ENCODE data around the gene DUSP9.
"Not testable (repeated sequence)": the region's sequence is repeated elsewhere in the genome, so short reads cannot be mapped to it uniquely, and the experiment has no call there.

The DUSP9 gene

DNA sequence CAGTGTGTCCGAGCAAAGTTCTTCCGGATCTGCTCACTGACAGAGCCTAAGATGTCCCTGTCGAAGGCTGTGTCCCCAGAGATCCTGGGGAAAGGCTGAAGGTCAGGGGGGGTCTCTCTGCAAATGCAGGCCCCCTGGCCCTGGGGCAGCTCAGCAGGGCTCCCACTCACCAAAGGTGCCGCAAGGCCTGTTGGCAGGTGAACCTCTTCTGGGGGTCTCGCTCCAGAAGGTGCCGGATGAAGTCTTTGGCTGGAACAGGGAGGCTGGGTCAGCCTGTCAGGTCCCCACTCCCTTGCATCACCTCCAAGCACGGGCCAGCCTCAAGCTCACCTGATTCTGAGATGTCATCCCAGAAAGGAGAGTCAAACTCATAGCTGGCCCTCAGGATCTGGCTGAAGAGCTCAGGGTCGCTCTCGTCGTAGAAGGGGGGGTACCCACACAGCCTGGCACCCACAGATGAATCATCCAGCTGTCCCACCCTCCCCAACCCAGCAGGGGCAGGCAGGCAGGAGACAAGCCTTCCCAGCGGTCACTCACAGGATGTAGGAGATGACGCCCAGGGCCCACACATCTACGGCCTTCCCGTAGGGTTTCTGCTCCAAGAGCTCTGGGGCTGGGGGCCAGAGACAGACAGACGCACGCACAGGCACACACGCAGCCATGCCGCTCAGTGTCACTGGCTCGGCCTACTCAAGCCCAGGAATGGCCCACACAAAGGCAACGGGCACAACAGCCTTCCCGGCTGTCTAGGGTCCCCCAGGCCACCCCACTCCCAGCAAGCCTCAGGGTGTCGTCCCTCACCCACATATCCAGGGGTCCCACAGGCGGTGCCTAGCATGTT is 24.0 kb downstream of the DUSP9 start:
- DNase-seq (ENCODE audit: low read depth in 2 of 3, low spot score in 2 of 3), result no peak

DNA sequence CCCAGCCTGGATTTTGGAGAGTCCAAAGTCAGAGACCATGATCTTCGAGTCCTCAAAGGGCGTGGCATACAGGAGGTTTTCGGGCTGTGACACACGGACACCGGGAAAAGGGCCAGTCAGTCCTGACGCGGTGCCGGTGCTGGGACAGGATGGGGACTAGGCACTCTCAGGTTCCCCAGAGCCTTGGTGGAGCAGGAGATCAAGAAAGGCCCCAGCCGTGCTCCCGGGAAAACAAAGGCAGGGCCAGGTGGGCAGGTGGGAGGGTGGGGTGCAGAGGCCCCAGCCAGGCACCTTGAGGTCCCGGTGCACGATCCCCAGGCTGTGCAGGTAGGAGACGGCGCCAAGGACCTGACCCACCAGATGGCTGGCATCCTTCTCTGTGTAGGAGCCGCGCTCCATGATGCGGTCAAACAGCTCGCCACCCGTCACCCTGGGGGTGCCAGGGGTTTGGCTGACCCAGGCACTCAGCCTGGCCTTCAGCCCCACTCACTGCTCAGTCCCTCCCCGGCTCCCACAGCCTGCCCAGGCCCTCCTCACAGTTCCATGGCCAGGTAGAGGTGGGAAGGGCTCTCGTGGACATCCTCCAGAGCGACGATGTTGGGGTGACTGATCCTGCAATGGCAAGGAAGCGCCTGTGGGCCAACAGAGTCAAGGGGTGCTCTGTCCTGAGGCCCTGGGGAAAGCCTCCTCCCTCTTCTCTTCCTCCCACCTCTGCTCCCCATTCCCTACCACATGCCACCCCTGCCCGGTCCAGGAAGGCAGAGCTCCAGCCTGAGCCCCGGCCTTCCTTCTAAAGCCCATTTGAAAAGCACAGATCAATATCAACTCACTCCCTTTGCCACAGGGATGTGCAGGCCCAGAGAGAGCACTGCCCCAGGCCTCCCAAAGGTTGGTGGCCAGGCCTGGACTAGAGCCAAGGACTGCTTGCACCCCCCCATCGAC is 24.9 kb downstream of the DUSP9 start:
- no peak for DNase-seq (ENCODE audit: low read depth in 2 of 3, low spot score in 2 of 3)

DNA sequence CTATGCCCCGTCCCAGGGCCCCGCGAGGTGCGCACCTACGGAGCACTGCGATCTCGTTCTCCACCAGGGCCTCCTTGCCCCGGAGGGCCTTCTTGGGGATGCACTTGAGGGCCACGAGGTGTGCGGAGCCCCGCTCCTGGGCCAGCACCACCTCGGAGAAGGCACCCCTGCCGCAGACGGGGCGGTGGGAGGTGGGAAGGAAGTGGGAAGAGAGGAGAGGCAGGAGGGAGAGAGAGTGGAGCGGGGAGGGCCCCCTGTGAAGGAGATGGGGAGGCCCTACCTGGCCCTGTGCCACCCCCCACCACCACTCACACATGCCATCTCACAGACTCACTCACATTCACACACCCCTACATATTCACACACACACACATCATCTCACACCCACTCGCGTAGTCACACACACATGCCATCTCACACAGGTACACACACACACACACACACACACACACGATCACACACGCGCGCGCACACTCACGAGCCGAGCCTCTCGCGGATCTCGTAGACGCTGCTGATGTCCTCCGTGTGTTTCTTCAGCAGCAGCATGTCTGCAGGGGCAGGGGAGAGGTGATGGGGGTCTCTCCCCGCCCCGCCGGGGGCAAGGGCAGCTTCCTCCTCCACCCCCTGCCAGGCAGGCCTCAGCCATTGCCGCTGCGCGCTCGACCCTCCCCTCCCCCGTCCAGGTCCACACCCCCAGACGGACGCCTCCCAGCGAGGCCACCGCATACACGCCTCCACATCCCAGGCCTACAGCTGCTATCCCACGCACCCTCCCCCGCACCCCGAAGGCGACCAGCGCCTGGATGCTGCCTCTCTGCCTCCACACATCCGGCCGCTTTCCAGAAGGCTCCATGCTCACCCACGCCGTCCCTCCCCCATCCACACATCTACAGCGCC is 25.8 kb downstream of the DUSP9 start:
- DNase-seq (ENCODE audit: low read depth in 2 of 3, low spot score in 2 of 3), result no peak

DNA sequence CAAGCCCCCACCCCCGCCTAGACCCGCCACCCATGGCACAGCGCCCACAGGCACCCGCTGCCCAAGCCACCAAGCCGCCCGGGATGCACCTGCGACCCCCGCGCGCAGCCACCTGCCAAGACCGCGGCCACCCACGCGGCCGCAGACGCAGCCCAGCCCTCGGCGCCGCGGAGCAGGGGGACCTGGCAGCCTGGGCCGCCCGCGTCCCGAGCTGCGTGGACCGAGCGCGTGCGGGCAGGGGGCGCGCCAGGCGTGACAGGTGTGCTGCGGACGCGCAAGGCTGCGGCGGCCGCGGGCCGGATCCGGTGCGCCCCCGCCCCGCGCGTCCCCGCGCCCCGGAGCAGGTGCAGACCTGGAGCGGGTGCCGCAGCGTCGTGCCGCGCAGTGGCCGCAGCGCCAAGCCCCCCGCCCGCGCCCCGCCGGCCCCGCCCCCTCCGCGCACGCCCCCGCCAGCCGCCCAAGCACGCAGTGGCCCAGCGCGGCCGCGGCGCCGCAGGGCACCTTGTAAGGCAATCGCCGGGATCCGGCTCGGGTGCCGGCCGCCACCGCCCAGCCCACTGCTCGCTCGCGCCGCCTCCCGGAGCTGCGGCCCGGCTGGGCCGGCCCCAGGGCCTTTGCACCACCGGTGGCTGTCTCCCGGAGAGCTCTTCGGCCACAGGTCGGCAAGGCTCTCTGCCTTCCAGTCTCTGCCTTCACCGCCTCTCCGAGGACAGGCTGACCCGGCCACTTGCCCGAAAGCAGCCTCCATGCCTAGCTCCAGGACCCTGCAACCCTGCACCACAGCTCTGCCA is 26.6 kb downstream of the DUSP9 start, which contains the start of gene PNCK:
Gene PNCK, minus strand, starts transcription at position 386 of the 791 bp plus-strand sequence. CDS start 737 bp downstream, outside the sequence.
- DNase-seq (ENCODE audit: low read depth in 2 of 3, low spot score in 2 of 3), result no peak

DNA sequence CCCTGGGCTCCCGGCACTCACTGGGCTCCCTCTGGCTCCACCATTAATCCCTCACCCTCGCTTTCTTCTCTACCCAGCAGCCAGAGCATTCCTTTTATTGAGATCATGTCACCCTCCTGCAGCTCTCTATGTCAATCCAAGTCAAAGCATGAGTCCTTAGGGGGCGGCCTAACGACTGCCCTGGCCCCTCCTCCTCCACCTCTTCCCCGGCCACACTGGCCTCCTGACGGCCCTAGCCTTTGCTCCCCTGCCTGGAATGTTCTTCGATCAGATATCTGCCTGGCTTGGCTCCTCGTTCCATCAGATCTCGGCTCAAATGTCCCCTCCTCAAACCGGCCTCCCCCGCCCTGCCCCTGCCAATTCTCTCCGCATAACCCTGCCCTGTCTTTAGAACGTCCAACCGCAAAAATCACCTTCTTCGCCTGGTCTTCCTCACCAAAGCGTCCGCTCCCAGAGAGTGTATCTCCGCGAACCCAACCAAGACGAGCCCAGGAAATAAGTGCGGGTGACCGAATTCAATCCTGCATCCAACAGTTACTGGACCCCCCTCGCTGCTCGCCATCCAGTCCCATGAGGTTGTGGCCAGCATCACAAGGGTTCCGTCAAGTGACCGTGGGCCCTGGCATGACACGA is 27.3 kb downstream of the DUSP9 start:
- no peak for DNase-seq (ENCODE audit: low read depth in 2 of 3, low spot score in 2 of 3)

DNA sequence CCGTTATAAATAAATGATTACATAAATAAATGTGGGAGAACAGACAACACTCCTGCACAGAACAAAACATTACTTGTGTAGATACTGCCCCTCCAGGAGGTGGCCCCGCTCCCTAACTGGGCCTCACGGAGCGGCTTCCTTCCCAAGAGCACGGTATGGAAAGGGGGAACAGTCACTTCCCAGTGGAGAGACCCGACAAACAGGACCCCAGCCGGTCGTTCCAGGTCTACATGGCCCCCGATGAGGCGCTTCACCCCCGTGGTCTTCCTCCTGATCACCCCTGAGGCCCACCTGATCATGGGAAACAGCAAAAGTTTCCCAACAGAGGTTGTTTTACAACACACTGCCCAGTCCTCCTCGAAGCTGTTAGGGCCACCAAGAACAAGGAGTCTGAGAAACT is 34.2 kb downstream of the DUSP9 start:
- no peak for DNase-seq (ENCODE audit: low read depth in 2 of 3, low spot score in 2 of 3)

DNA sequence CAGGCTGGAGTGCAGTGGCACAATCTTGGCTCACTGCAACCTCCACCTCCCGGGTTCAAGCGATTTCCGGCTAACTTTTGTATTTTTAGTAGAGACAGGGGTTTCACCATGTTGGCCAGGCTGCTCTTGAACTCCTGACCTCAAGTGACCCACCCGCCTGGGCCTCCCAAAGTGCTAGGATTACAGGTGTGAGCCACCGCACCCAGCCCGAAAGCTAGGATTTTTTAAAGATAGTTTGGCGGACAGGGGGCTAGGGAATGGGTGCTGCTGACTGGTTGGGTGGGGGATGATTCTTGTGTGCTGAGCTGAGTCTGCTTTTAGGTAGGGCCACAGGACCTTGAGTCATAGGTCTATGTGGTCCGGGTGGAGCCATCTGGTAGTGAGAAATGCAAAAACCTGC is 36.5 kb downstream of the DUSP9 start:
- not testable (repeated sequence) for DNase-seq (ENCODE audit: low read depth in 2 of 3, low spot score in 2 of 3)

DNA sequence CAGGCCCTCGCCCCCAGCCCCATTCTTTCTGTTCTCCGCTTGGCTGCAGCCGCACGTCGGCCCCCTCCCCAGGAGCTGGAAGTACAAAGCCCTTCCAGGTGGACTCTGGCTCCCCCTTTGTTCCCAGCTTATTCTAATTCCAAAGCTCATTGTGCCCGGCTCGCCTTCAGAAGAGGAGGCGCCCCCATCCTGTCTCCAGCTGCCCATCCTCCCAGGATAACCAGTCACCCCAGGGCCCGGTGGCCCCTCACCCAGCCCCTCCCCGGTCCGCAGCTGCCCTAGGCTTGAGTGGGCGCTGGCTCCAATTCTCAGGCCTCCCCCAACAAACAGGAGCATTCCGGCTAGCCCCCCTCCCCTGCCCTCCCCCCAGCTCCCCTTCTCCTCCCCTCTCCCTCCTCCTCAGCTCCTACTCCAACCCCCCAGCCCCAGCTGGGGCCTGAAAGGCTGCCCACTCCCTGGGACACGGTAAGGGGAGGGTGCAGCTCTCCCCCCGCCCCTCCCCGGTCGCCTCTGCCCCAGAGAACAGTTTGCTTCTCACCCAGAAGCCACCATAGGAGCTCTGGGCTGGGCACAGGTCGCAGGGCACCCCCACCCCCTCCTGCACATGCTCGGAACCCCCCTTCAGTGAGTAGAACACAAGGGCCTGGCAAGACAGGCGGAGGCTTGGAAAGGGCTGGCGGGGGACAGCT is 37.6 kb downstream of the DUSP9 start:
- DNase-seq (ENCODE audit: low read depth in 2 of 3, low spot score in 2 of 3), result no peak

DNA sequence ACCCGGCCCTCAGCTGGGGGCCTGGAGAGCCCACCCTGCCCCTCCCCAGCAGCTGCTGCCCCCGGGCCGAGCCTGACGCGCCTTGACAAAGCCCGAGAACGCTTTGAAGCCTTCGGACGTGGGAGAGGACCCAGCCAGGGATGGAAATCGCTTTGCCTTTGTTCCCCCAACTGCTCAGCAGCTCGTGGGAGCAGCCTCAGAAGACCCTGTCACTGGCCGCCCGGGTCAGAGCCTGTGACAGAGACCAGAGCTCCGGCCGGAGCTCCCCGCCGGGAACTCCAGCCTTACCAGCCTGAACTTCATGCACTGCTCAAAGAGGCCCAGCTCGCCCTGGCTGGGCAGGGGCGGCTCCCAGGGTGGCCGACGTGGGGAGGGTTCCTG is 38.1 kb downstream of the DUSP9 start:
- no peak for DNase-seq (ENCODE audit: low read depth in 2 of 3, low spot score in 2 of 3)

DNA sequence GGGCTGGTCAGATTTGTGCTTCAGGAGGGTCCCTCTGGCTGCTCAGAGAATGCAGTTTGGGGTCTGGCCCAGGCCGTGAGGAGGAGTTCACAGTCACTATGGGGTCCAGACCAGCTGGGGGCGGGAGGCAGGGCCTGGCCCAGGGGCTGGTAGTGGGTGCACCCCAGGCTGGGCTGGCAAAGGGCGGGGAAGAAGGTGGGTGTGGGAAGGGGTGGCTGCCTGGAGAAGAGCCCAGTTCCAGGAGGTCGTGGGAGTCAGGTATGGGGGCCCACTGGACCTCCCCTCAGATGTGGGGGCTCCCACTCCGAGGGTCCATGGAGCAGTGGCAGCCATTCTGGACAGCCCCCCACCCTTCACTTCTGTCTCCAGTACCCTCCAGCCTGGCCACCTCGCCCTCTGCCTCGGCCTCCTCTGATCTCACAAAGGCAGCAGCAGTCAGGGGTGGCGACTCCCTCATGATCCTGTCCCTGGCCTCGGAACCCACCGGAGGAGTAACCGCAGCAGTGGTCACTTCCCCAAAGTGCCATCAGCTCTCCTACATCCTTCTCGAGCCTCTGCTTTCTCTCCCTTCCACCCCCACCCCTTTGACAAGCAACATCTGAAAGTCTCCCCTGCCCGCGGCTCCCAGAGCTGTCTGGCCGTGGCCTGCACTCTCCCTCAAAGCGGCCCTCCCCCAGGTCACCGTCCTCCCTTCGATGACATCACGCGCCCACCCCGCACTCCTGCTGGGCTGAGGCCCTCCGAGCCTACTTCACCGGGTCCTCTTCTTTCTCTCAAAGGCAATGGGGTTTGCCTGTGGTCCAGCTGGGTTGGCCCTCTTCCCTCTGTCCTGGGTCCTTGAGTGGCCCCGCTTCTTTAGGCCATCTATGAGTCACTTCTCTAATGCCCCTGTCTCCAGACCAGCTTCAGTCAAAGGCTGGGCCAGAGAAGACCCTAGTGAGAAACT is 39.0 kb downstream of the DUSP9 start:
- DNase-seq (ENCODE audit: low read depth in 2 of 3, low spot score in 2 of 3), result no peak

DNA sequence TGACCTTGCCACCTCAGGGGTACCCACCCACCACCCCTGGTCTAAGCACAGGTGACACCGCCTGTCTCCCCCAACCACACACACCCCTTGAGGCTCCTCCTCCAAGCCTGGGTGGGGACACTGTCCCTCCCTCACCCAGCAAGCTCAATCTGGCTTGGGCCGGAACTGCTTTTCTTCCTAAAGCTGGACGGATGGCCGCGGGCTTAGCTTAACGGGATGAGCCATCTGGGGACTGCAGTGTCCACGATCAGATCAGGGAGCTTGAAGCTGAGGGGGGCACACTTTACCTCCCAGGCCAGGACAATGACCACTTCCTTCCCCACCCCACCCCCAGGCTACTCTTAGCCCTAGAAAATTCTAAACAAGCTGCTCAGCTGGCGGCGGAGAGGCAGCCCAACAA is 39.7 kb downstream of the DUSP9 start:
- no peak for DNase-seq (ENCODE audit: low read depth in 2 of 3, low spot score in 2 of 3)

DNA sequence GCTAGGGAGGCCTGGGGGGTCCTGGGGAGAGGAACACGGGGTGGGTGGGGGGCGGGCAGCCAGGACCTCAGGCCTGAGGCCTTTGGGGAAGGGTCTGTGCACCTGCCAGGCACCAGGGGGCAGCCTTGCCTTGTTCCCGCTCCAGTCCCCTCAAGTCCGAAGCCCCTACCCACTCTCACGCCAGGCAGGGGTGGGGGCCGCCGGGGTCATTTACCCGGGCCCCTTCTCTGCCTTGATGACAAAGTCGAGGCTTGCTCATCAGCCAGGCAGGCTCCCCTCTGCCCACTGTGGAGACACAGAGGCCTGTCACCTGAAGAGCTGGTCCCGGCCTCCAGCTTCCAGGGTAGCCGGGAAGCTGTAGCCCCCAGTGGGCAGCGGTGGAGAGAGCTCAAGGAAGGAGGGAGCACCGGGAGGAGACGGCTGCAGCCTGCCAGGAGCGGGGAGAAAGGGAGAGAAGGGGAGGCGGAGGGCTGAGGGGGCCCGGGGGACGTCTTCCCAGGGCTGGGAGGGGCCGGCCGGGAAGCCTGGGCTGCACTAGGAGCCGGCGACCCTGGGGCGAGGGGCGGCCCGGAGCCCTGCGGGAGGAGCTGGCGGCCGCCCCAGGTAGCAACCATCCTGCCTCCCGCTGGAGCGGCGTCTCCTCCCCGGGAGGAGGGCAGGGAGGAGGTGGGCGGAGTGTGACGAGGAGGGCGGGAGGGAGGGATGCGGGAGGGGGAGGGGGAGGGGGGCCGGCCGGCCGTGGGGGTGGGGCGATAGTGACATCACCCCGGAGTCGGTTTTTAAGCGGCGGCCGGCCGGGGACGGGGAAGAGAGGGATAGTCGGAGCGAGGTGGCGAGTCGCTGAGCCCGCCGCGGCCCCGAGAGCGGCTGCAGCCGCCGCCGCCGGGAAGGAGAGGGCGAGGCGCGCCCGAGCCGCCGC is 40.4 kb downstream of the DUSP9 start, which contains the start of gene SLC6A8:
Gene SLC6A8, plus strand, starts transcription at position 806 of the 919 bp plus-strand sequence. CDS start 649 bp downstream, outside the sequence.
- DNase-seq (ENCODE audit: low read depth in 2 of 3, low spot score in 2 of 3), result no peak

DNA sequence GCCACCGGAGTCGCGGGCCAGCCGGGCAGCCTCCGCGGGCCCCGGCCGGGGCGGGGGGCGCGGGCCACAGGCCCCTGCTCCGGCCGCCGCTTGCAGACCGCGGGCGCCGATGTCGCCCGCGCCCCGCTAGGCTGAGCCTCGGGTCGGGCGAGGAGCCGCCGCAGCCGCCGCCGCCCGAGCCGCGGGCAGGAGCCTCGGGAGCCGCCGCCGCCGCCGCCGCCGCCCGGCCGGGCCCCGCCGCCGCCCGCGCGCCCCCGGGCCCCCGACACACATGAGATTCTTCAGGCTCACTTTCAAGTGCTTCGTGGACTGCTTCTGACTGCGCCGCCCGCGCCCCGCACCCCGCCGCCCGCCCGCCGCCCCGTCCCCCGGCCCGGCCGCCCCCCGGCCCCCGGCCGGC is 41.1 kb downstream of the DUSP9 start:
- DNase-seq (ENCODE audit: low read depth in 2 of 3, low spot score in 2 of 3), result no peak

DNA sequence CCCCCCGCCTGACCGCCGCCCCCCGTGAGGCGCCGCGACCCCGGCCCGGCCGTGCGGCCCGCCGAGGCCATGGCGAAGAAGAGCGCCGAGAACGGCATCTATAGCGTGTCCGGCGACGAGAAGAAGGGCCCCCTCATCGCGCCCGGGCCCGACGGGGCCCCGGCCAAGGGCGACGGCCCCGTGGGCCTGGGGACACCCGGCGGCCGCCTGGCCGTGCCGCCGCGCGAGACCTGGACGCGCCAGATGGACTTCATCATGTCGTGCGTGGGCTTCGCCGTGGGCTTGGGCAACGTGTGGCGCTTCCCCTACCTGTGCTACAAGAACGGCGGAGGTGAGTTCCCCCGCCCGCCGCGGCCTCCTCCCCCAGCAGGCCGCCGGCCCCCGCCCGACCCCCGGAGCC is 41.5 kb downstream of the DUSP9 start:
- no peak for DNase-seq (ENCODE audit: low read depth in 2 of 3, low spot score in 2 of 3)

DNA sequence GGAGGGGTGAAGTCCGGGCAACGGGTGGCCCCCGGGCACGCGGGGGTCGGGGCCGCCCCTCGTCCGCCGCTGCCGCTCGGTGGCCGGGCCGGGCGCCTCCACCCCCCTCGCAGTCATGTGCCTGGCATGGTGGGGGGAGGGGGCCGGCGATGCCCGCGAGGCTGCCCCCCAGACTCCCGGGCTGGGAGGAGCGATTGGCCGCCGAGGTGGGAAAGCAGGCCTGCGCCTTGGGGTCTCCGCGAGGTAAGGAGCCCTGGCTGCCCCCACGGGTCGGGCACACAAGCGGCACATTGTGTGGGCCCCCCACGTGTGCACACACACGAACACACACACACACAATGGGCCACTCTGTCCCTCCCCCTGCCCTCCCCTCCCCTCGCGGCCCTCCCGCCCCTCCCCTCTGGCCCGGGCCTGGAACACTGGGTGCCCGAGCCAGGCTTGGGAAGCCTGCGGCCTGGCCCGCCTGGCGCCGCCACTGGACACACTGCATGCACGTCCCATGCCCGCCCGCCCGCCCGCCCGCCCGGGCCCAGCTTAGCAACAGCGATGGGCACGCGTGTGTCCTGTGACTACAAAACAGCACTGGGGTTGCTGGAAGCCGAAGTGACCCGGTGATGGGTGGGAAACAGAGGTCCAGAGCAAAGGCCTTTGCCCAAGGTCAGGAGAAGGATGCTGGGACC is 42.0 kb downstream of the DUSP9 start:
- no peak for DNase-seq (ENCODE audit: low read depth in 2 of 3, low spot score in 2 of 3)

All from activated CD8-positive, alpha-beta memory T cell treated with anti-CD3 and anti-CD28 coated beads for 48 hours (primary cell).